ENCODE measurements around the gene FBXO45. TPM values are rescaled to one million over a fixed set of nuclear protein-coding genes. Genes with fewer than 3 reads are reported as not detected.
A peak's percentile ranks its signal among the peaks of the same experiment; 100 is the strongest.

The FBXO45 gene
- total and polyA plus RNA-seq, 4 experiments from 2014 or later = 3.0 to 12.0 (median 8.2) TPM

- ChIA-PET CTCF (ENCODE audit: partially characterized antibody) (interaction anchor here (1.2 to 2.4 kb wide), 3 partner anchors 26 to 31 kb away, joined by 4 to 15 read pairs (median 5); no protein-coding TSS in a partner anchor), POLR2A (ENCODE audit: partially characterized antibody) (interaction anchor here (1.4 kb wide), 1 partner anchor 14 kb away, joined by 3 read pairs; the partner anchor contains the start of genes FBXO45 and WDR53)
- Mint-ChIP-seq H3K9me3 (peaks cover 0 to 9% (median 6%) of the 10 kb centered on the region in 8 donors), H3K4me1 (peaks cover 8 to 9% (median 9%) of the 10 kb centered on the region in 4 donors), H3K4me3 (no peak overlapping the region), H3K27me3 (no peaks in the 10 kb centered on the region), H3K36me3 (peaks cover 10 to 29% of the 10 kb centered on the region in 2 donors), H3K27ac (peak overlapping the region in 4 of 7 donors; percentile 30 to 85 (median 72))
- Histone ChIP-seq H3K27ac (ENCODE audit: low read depth, low read length) (no peak overlapping the region), H3K9me3 (ENCODE audit: control insufficient read depth in 1 of 2, low read length in 2 of 2) (no peaks in the 10 kb centered on the region), H3K4me3 (ENCODE audit: low read length in 2 of 2) (no peak overlapping the region), H3K4me1 (ENCODE audit: insufficient read depth, low read length) (peaks cover under 1% of the 10 kb centered on the region), H3K27me3 (ENCODE audit: insufficient read depth, low read length) (no peaks in the 10 kb centered on the region), H3K36me3 (ENCODE audit: insufficient read depth, low read length) (no peaks in the 10 kb centered on the region)
- no peak for DNase-seq
- intact Hi-C loops (cut with micrococcal nuclease) = no loop called here
These were observed 14.3 kb upstream of the FBXO45 start for GRCh38 chr3:196554205-196554604.

GRCh38 chr3:196555295-196555694, 13.2 kb upstream of the FBXO45 start:
- Histone ChIP-seq H3K36me3 (ENCODE audit: insufficient read depth, low read length) (no peaks in the 10 kb centered on the region), H3K27ac (ENCODE audit: low read depth, low read length) (no peak overlapping the region), H3K9me3 (ENCODE audit: control insufficient read depth in 1 of 2, low read length in 2 of 2) (no peaks in the 10 kb centered on the region), H3K4me1 (ENCODE audit: insufficient read depth, low read length) (peaks cover 11% of the 10 kb centered on the region), H3K4me3 (ENCODE audit: low read length in 2 of 2) (no peak overlapping the region), H3K27me3 (ENCODE audit: insufficient read depth, low read length) (no peaks in the 10 kb centered on the region)
- Mint-ChIP-seq H3K27ac (peak overlapping the region in 3 of 7 donors; percentile 7 to 73 (median 42)), H3K9me3 (peaks cover 0 to 3% (median under 1%) of the 10 kb centered on the region in 8 donors), H3K4me1 (peaks cover 12 to 20% (median 18%) of the 10 kb centered on the region in 4 donors), H3K36me3 (peaks cover 10 to 33% of the 10 kb centered on the region in 2 donors), H3K27me3 (no peaks in the 10 kb centered on the region), H3K4me3 (no peak overlapping the region)
- POLR2A ChIA-PET (ENCODE audit: partially characterized antibody) = no interaction called here
- DNase-seq = no peak
- intact Hi-C loops (cut with micrococcal nuclease) = no loop called here
- CTCF ChIA-PET (ENCODE audit: partially characterized antibody) = interaction anchor here (0.9 to 2.4 kb wide), 5 partner anchors 8 to 29 kb away, joined by 3 to 15 read pairs (median 3); no protein-coding TSS in a partner anchor

GRCh38 chr3:196557236-196557635, 11.2 kb upstream of the FBXO45 start:
- Mint-ChIP-seq H3K36me3 (peaks cover 16 to 45% of the 10 kb centered on the region in 2 donors), H3K9me3 (no peaks in the 10 kb centered on the region), H3K27ac (no peak overlapping the region), H3K27me3 (no peaks in the 10 kb centered on the region), H3K4me1 (peaks cover 15 to 35% (median 27%) of the 10 kb centered on the region in 4 donors), H3K4me3 (no peak overlapping the region)
- intact Hi-C loops (cut with micrococcal nuclease) = no loop called here
- Histone ChIP-seq H3K27me3 (ENCODE audit: insufficient read depth, low read length) (no peaks in the 10 kb centered on the region), H3K4me1 (ENCODE audit: insufficient read depth, low read length) (peaks cover 15% of the 10 kb centered on the region), H3K4me3 (ENCODE audit: low read length in 2 of 2) (no peak overlapping the region), H3K27ac (ENCODE audit: low read depth, low read length) (no peak overlapping the region), H3K36me3 (ENCODE audit: insufficient read depth, low read length) (no peaks in the 10 kb centered on the region), H3K9me3 (ENCODE audit: control insufficient read depth in 1 of 2, low read length in 2 of 2) (no peaks in the 10 kb centered on the region)
- DNase-seq = no peak
- ChIA-PET CTCF (ENCODE audit: partially characterized antibody) (interaction anchor here (1.0 to 1.2 kb wide), 2 partner anchors 20 to 29 kb away, joined by 3 read pairs; no protein-coding TSS in a partner anchor), POLR2A (ENCODE audit: partially characterized antibody) (no interaction called here)

DNA sequence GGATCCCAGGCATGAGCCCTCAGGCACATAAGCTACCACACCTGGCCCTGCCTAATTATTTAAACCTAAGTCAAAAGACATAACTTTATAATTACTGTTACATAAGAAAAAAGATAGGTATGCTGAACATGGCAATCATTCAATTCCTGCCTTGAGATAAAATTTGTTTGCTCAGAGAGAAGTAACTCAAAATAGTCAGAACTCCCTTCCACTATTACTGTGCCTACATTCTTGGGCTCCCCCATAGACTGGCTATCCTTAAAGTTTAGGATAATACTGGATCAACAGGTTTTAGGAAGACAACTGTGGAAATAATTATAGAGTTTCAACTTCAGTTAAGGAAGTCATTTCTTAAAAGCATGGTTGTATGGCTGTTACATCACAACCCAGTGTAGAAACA, 10.0 kb upstream of the FBXO45 start:
- Histone ChIP-seq H3K4me3 (ENCODE audit: low read length in 2 of 2) (no peak overlapping the region), H3K36me3 (ENCODE audit: insufficient read depth, low read length) (no peaks in the 10 kb centered on the region), H3K9me3 (ENCODE audit: control insufficient read depth in 1 of 2, low read length in 2 of 2) (no peaks in the 10 kb centered on the region), H3K27ac (ENCODE audit: low read depth, low read length) (no peak overlapping the region), H3K4me1 (ENCODE audit: insufficient read depth, low read length) (peaks cover 28% of the 10 kb centered on the region), H3K27me3 (ENCODE audit: insufficient read depth, low read length) (no peaks in the 10 kb centered on the region)
- ChIA-PET POLR2A (ENCODE audit: partially characterized antibody) (no interaction called here), CTCF (ENCODE audit: partially characterized antibody) (no interaction called here)
- H3K4me1 Mint-ChIP-seq = peaks cover 19 to 41% (median 32%) of the 10 kb centered on the region in 4 donors
- H3K4me3 Mint-ChIP-seq = no peak overlapping the region
- no peaks in the 10 kb centered on the region for H3K27me3 Mint-ChIP-seq
- H3K9me3 Mint-ChIP-seq = no peaks in the 10 kb centered on the region
- H3K36me3 Mint-ChIP-seq = peaks cover 19 to 47% of the 10 kb centered on the region in 2 donors
- intact Hi-C loops (cut with micrococcal nuclease) = no loop called here
- DNase-seq = no peak
- H3K27ac Mint-ChIP-seq = peak overlapping the region in 2 of 7 donors; percentile 57 to 86

DNA sequence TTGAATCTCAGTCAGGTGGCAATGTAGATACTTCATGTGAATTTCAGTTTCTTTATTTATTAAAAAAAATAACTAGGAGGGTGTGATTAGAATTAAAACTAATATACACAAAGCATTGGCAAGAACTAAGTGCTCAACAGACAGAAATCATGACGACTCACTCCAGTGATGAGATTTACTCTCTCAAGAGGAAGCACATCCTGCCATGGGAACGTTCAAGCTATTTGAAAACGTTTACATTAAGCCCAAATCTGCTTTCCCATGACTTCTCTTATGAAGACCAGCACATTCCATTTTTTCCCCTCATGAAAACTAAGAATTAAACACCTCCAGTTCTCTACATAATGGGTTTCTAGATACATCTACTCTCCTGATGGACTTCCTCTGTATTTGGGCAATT, 8.6 kb upstream of the FBXO45 start:
- Mint-ChIP-seq H3K36me3 (peaks cover 14 to 41% of the 10 kb centered on the region in 2 donors), H3K4me1 (peaks cover 31 to 54% (median 44%) of the 10 kb centered on the region in 4 donors), H3K27ac (peak overlapping the region in 5 of 7 donors; percentile 17 to 71 (median 60)), H3K4me3 (peak overlapping the region in 1 of 8 donors; percentile 13), H3K27me3 (no peaks in the 10 kb centered on the region), H3K9me3 (no peaks in the 10 kb centered on the region)
- H3K27me3 ChIP-seq (ENCODE audit: insufficient read depth, low read length) = no peaks in the 10 kb centered on the region
- H3K9me3 ChIP-seq (ENCODE audit: control insufficient read depth in 1 of 2, low read length in 2 of 2) = no peaks in the 10 kb centered on the region
- H3K27ac ChIP-seq (ENCODE audit: low read depth, low read length) = no peak overlapping the region
- H3K4me1 ChIP-seq (ENCODE audit: insufficient read depth, low read length) = peaks cover 40% of the 10 kb centered on the region
- no peak for DNase-seq
- intact Hi-C loops (cut with micrococcal nuclease) = no loop called here
- H3K4me3 ChIP-seq (ENCODE audit: low read length in 2 of 2) = no peak overlapping the region
- POLR2A ChIA-PET (ENCODE audit: partially characterized antibody) = interaction anchor here (1.1 kb wide), 1 partner anchor 8 kb away, joined by 4 read pairs; the partner anchor contains the start of genes FBXO45 and WDR53
- no peaks in the 10 kb centered on the region for H3K36me3 ChIP-seq (ENCODE audit: insufficient read depth, low read length)
- CTCF ChIA-PET (ENCODE audit: partially characterized antibody) = interaction anchor here (0.7 kb wide), 1 partner anchor 627 kb away, joined by 3 read pairs; no protein-coding TSS in a partner anchor

DNA sequence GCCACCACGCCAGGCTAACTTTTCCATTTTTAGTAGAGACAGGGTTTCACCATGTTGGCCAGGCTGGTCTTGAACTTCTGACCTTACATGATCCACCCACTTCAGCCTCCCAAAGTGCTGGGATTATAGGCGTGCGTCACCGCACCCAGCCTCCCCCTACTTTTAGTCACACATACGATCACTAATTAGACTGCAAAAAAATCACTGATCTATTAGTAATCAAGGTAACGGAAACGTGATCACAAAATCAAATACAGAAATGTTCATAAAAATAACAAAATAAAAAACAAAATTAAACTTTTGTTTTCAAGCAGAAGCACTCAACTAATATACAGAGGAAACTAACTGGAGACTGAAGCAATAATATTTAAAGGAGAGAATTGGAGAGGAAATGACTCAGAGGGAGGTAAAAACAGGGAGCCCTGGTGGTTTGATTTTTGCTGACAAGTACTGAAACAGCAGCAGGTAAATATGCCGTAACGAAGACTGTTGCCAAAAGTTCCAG, 4.7 kb upstream of the FBXO45 start:
- H3K4me3 Mint-ChIP-seq = peak overlapping the region; percentile 44 to 86 (median 82)
- peak overlapping the region; percentile 67 for H3K27ac ChIP-seq (ENCODE audit: low read depth, low read length)
- H3K9me3 ChIP-seq (ENCODE audit: control insufficient read depth in 1 of 2, low read length in 2 of 2) = no peaks in the 10 kb centered on the region
- H3K9me3 Mint-ChIP-seq = no peaks in the 10 kb centered on the region
- H3K27me3 Mint-ChIP-seq = no peaks in the 10 kb centered on the region
- H3K4me1 ChIP-seq (ENCODE audit: insufficient read depth, low read length) = peaks cover 55% of the 10 kb centered on the region
- peaks cover 15 to 43% of the 10 kb centered on the region in 2 donors for H3K36me3 Mint-ChIP-seq
- H3K4me3 ChIP-seq (ENCODE audit: low read length in 2 of 2) = peak overlapping the region in 1 of 2 donors; percentile 34
- intact Hi-C loops (cut with micrococcal nuclease) = loop anchor here (1.0 kb wide), 1 partner anchor 26 kb away; no protein-coding TSS in a partner anchor
- CTCF ChIA-PET (ENCODE audit: partially characterized antibody) = interaction anchor here (0.9 to 1.0 kb wide), 5 partner anchors 9 to 77 kb away, joined by 3 to 5 read pairs (median 4); no protein-coding TSS in a partner anchor
- H3K27me3 ChIP-seq (ENCODE audit: insufficient read depth, low read length) = no peaks in the 10 kb centered on the region
- DNase-seq = peak; percentile 40 to 69 (median 53)
- H3K27ac Mint-ChIP-seq = peak overlapping the region; percentile 86 to 97 (median 96)
- H3K36me3 ChIP-seq (ENCODE audit: insufficient read depth, low read length) = no peaks in the 10 kb centered on the region
- POLR2A ChIA-PET (ENCODE audit: partially characterized antibody) = interaction anchor here (0.8 to 1.7 kb wide), 3 partner anchors 35 to 177 kb away, joined by 3 to 8 read pairs (median 3); no protein-coding TSS in a partner anchor
- H3K4me1 Mint-ChIP-seq = peaks cover 34 to 72% (median 57%) of the 10 kb centered on the region in 4 donors

DNA sequence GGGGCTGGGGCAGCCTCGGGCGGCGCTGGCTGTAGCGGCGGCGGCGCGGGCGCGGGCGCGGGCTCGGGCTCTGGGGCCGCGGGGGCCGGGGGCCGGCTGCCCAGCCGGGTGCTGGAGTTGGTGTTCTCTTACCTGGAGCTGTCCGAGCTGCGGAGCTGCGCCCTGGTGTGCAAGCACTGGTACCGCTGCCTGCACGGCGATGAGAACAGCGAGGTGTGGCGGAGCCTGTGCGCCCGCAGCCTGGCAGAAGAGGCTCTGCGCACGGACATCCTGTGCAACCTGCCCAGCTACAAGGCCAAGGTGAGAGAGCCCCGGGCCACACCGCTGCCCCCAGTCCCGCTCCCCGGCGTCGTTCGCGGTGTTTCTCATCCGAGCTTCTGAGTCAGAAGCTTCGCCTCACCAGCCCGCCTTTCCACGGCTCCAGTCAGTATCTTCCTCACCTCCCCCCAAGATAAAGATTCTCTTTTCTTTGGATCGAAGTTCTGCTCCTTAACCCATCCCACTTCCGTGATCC, 600 bp downstream of the FBXO45 start:
- intact Hi-C loops (cut with micrococcal nuclease) = loop anchor here (2.0 kb wide), 1 partner anchor 32 kb away; no protein-coding TSS in a partner anchor
- Mint-ChIP-seq H3K9me3 (no peaks in the 10 kb centered on the region), H3K4me3 (peak overlapping the region; percentile 86 to 99 (median 95)), H3K4me1 (peaks cover 25 to 46% (median 36%) of the 10 kb centered on the region in 4 donors), H3K27me3 (no peaks in the 10 kb centered on the region), H3K27ac (peak overlapping the region; percentile 87 to 99 (median 96)), H3K36me3 (peaks cover 5 to 28% of the 10 kb centered on the region in 2 donors)
- Histone ChIP-seq H3K4me1 (ENCODE audit: insufficient read depth, low read length) (peaks cover 55% of the 10 kb centered on the region), H3K27ac (ENCODE audit: low read depth, low read length) (peak overlapping the region; percentile 66), H3K27me3 (ENCODE audit: insufficient read depth, low read length) (no peaks in the 10 kb centered on the region), H3K36me3 (ENCODE audit: insufficient read depth, low read length) (no peaks in the 10 kb centered on the region), H3K4me3 (ENCODE audit: low read length in 2 of 2) (peak overlapping the region; percentile 23 to 57), H3K9me3 (ENCODE audit: control insufficient read depth in 1 of 2, low read length in 2 of 2) (no peaks in the 10 kb centered on the region)
- ChIA-PET CTCF (ENCODE audit: partially characterized antibody) (interaction anchor here (0.9 to 1.8 kb wide), 7 partner anchors 10 to 116 kb away, joined by 3 to 6 read pairs (median 5); no protein-coding TSS in a partner anchor), POLR2A (ENCODE audit: partially characterized antibody) (interaction anchor here (0.6 to 2.5 kb wide), 24 partner anchors 8 to 433 kb away, joined by 3 to 17 read pairs (median 4); partner anchors contain the start of genes CEP19, DYNLT2B, NCBP2 and NRROS)
- DNase-seq = peak in 3 of 5 donors; percentile 56 to 71 (median 57)
